ENCODE results near the gene CALD1.
A peak's percentile ranks its signal among the peaks of the same experiment; 100 is the strongest.

CALD1 gene

DNA sequence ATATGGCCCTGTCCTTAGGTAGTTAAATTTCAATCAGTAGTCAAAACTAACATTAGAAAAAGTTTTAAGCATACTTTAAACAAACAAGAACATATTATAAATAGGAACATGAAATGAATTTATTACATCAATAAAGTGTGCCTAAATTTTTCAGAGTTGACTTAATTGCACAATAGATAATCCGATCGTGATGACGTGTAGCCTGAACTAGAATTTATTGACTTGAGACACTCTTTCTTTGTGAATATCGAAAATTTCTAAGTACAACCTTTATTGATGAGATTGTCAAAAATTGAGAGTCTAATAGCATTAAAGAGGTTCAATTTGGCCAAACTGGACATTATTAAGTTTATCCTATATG is 56.0 kb downstream of the CALD1 start:
- H3K4me3 ChIP-seq (replicated peaks; ENCODE audit: low read depth, low read length), result no peak overlapping the region
- DNase-seq (ENCODE audit: extremely low read depth, low read depth), result no peak
- TF ChIP-seq, protein P1, sequence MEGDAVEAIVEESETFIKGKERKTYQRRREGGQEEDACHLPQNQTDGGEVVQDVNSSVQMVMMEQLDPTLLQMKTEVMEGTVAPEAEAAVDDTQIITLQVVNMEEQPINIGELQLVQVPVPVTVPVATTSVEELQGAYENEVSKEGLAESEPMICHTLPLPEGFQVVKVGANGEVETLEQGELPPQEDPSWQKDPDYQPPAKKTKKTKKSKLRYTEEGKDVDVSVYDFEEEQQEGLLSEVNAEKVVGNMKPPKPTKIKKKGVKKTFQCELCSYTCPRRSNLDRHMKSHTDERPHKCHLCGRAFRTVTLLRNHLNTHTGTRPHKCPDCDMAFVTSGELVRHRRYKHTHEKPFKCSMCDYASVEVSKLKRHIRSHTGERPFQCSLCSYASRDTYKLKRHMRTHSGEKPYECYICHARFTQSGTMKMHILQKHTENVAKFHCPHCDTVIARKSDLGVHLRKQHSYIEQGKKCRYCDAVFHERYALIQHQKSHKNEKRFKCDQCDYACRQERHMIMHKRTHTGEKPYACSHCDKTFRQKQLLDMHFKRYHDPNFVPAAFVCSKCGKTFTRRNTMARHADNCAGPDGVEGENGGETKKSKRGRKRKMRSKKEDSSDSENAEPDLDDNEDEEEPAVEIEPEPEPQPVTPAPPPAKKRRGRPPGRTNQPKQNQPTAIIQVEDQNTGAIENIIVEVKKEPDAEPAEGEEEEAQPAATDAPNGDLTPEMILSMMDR (IDR thresholded peaks at IDR 0.05; ENCODE audit: low read depth, low read length, missing control alignments), result no peak

- no peak for DNase-seq (ENCODE audit: extremely low read depth, low read depth)
- no peak overlapping the region for H3K4me3 ChIP-seq (replicated peaks; ENCODE audit: low read depth, low read length)
- TF ChIP-seq, protein P1 (IDR thresholded peaks at IDR 0.05; ENCODE audit: low read depth, low read length, missing control alignments), result no peak
Measured at GRCh38 chr7:134836447-134836846, 57.0 kb downstream of the CALD1 start.

DNA sequence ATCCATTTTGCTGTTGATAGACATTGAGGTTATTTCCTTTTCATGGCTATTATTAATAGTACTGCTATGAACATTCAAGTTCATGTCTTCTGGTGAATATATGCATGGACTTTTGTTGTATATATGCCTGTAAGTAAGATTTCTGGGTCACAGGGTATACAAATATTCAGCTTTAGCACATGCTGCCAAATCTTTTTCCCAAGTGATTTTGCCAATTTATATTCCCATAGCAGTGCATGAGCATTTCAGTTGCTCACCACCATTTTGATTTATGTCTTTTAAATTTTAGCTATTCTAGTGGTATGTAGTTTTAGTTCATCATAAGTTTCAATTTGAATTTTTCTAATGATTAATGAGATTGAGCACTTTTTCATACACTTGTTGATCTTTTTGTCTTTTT is 59.9 kb downstream of the CALD1 start:
- TF ChIP-seq, protein P1 (IDR thresholded peaks at IDR 0.05; ENCODE audit: low read depth, low read length, missing control alignments), result no peak
- DNase-seq (ENCODE audit: extremely low read depth, low read depth), result no peak
- H3K4me3 ChIP-seq (replicated peaks; ENCODE audit: low read depth, low read length), result no peak overlapping the region

- TF ChIP-seq, protein P1 (IDR thresholded peaks at IDR 0.05; ENCODE audit: low read depth, low read length, missing control alignments), result no peak
- no peak overlapping the region for H3K4me3 ChIP-seq (replicated peaks; ENCODE audit: low read depth, low read length)
- DNase-seq (ENCODE audit: extremely low read depth, low read depth), result no peak
Measured at GRCh38 chr7:134842062-134842461, 62.6 kb downstream of the CALD1 start.

GRCh38 chr7:134842886-134843430 is 63.5 kb downstream of the CALD1 start:
- H3K4me3 ChIP-seq (replicated peaks; ENCODE audit: low read depth, low read length), result no peak overlapping the region
- DNase-seq (ENCODE audit: extremely low read depth, low read depth), result no peak
- TF ChIP-seq, protein P1 (IDR thresholded peaks at IDR 0.05; ENCODE audit: low read depth, low read length, missing control alignments), result no peak

DNA sequence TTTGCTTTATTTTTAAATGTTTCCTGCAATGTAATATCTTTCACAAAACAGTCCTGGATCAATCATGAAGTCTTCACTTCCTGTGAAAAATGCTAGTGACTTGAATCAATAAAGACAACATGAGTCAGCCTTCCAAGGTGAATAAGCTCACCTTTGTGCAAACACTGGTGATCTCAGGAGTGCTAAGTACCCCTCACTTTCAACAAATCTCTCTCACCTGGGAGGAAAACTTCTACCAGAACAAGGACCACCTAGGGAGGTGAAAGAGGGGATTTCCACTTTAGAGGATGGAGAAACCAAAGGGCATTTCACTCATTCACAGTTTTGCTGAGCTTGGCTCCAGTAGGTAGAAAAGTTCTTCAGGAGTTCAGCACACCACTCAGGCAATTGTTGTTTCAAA is 64.8 kb downstream of the CALD1 start:
- no peak for DNase-seq (ENCODE audit: extremely low read depth, low read depth)
- no peak overlapping the region for H3K4me3 ChIP-seq (replicated peaks; ENCODE audit: low read depth, low read length)
- TF ChIP-seq, protein P1 (IDR thresholded peaks at IDR 0.05; ENCODE audit: low read depth, low read length, missing control alignments), result no peak

- no peak for DNase-seq (ENCODE audit: extremely low read depth, low read depth)
- TF ChIP-seq, protein P1 (IDR thresholded peaks at IDR 0.05; ENCODE audit: low read depth, low read length, missing control alignments), result peak; percentile 38
- no peak overlapping the region for H3K4me3 ChIP-seq (replicated peaks; ENCODE audit: low read depth, low read length)
Measured at GRCh38 chr7:134845461-134845860, 66.0 kb downstream of the CALD1 start.

Measured in HFF-Myc (cell line).